Activated CD4-positive, alpha-beta T cell treated with anti-CD3 and anti-CD28 coated beads, Interleukin-2, amount 10 ng/mL, durations not matched to agents 7 days and 5 days (primary cell): ENCODE results near the gene AKAP13. TPM values are rescaled to one million over a fixed set of nuclear protein-coding genes. Genes with fewer than 3 reads are reported as not detected.

Experiments used
- CTCF ChIA-PET: fragments of 350-600 bp; sonication (Branson Sonifier 250); formaldehyde crosslinking; loops from one replicate; lab custom pipeline; 2021; ENCODE audit warnings: antibody characterized with exemption; lab: Charles Lee
- POLR2A ChIA-PET: fragments of 350-600 bp; sonication (Branson Sonifier 250); formaldehyde crosslinking; loops from one replicate; lab custom pipeline; 2021; ENCODE audit warnings: antibody characterized with exemption; lab: Charles Lee
- DNase-seq: peaks from one replicate; pipeline ENCODE4 v3.0.0-alpha.2; 2020
- H3K27ac Mint-ChIP-seq: one replicate; pipeline ENCODE4 v1.8.0; 2021; ENCODE audit warnings: mild to moderate bottlenecking, moderate library complexity, mixed read lengths
- H3K27me3 Mint-ChIP-seq: one replicate; pipeline ENCODE4 v1.8.0; 2021; ENCODE audit warnings: mixed read lengths
- H3K36me3 Mint-ChIP-seq: one replicate; pipeline ENCODE4 v1.8.0; 2021; ENCODE audit warnings: low read depth, mixed read lengths
- H3K4me1 Mint-ChIP-seq: one replicate; pipeline ENCODE4 v1.8.0; 2021; ENCODE audit warnings: mixed read lengths
- H3K4me3 Mint-ChIP-seq: one replicate; pipeline ENCODE4 v1.8.0; 2021; ENCODE audit warnings: mild to moderate bottlenecking, moderate library complexity, mixed read lengths
- H3K9me3 Mint-ChIP-seq: one replicate; pipeline ENCODE4 v1.8.0; 2021; ENCODE audit warnings: mixed read lengths
- total RNA-seq, 2 experiments: library from RNA; stranded (reverse); gene quantifications; one replicate each; pipeline ENCODE4 v1.2.3, GENCODE V29; 2021

AKAP13 gene
- total RNA-seq, 2 experiments from 2014 or later = 152 to 181 TPM

GRCh38 chr15:85407421-85408269, 27.2 kb downstream of the AKAP13 start:
- CTCF ChIA-PET = interaction anchor here (0.8 kb wide), 1 partner anchor 89 kb away, joined by 3 read pairs; no protein-coding TSS in a partner anchor
- POLR2A ChIA-PET = no interaction called here
- Mint-ChIP-seq H3K4me3 (peak overlapping the region; percentile 8), H3K27me3 (no peaks in the 10 kb centered on the region), H3K36me3 (peaks cover 15% of the 10 kb centered on the region), H3K27ac (peak overlapping the region; percentile 63), H3K9me3 (no peaks in the 10 kb centered on the region), H3K4me1 (peaks cover 75% of the 10 kb centered on the region)
- peak; percentile 17 for DNase-seq

- Mint-ChIP-seq H3K27ac (peak overlapping the region; percentile 80), H3K4me1 (peaks cover 76% of the 10 kb centered on the region), H3K27me3 (no peaks in the 10 kb centered on the region), H3K36me3 (peaks cover 15% of the 10 kb centered on the region), H3K9me3 (no peaks in the 10 kb centered on the region), H3K4me3 (no peak overlapping the region)
- DNase-seq = peak; percentile 35
- ChIA-PET POLR2A (no interaction called here), CTCF (no interaction called here)
Measured at GRCh38 chr15:85408270-85408746, 27.9 kb downstream of the AKAP13 start.

- H3K4me3 Mint-ChIP-seq = no peak overlapping the region
- DNase-seq = no peak
- no peaks in the 10 kb centered on the region for H3K9me3 Mint-ChIP-seq
- peaks cover 66% of the 10 kb centered on the region for H3K4me1 Mint-ChIP-seq
- POLR2A ChIA-PET = interaction anchor here (2.0 kb wide), 1 partner anchor 32 kb away, joined by 5 read pairs; the partner anchor contains the start of gene AKAP13
- H3K36me3 Mint-ChIP-seq = peaks cover 17% of the 10 kb centered on the region
- H3K27ac Mint-ChIP-seq = no peak overlapping the region
- no peaks in the 10 kb centered on the region for H3K27me3 Mint-ChIP-seq
- CTCF ChIA-PET = interaction anchor here (0.8 to 3.7 kb wide), 8 partner anchors 8 to 122 kb away, joined by 3 to 22 read pairs (median 7); no protein-coding TSS in a partner anchor
Measured at GRCh38 chr15:85412066-85412465, 31.7 kb downstream of the AKAP13 start.

- Mint-ChIP-seq H3K4me1 (peaks cover 58% of the 10 kb centered on the region), H3K9me3 (no peaks in the 10 kb centered on the region), H3K27me3 (no peaks in the 10 kb centered on the region), H3K27ac (peak overlapping the region; percentile 66), H3K36me3 (peaks cover 19% of the 10 kb centered on the region), H3K4me3 (peak overlapping the region; percentile 2)
- CTCF ChIA-PET = interaction anchor here (0.7 to 3.7 kb wide), 11 partner anchors 8 to 117 kb away, joined by 3 to 22 read pairs (median 4); no protein-coding TSS in a partner anchor
- DNase-seq = peak; percentile 80
- POLR2A ChIA-PET = interaction anchor here (0.8 to 2.0 kb wide), 2 partner anchors 33 to 83 kb away, joined by 5 read pairs; partner anchors contain the start of gene AKAP13
Measured at GRCh38 chr15:85412956-85413854, 32.8 kb downstream of the AKAP13 start.

- no peaks in the 10 kb centered on the region for H3K27me3 Mint-ChIP-seq
- CTCF ChIA-PET = interaction anchor here (0.8 to 3.7 kb wide), 8 partner anchors 9 to 117 kb away, joined by 3 to 22 read pairs (median 6); no protein-coding TSS in a partner anchor
Measured at GRCh38 chr15:85414037-85414436, 33.6 kb downstream of the AKAP13 start.

GRCh38 chr15:85414495-85414894, 34.1 kb downstream of the AKAP13 start:
- peaks cover 54% of the 10 kb centered on the region for H3K4me1 Mint-ChIP-seq

More at GRCh38 chr15:85414037-85414436, 33.6 kb downstream of the AKAP13 start:
- Mint-ChIP-seq H3K27ac (peak overlapping the region; percentile 52), H3K36me3 (peaks cover 19% of the 10 kb centered on the region), H3K4me3 (peak overlapping the region; percentile 14), H3K4me1 (peaks cover 50% of the 10 kb centered on the region), H3K9me3 (no peaks in the 10 kb centered on the region)
- DNase-seq = no peak
- POLR2A ChIA-PET = interaction anchor here (0.6 to 0.8 kb wide), 2 partner anchors 17 to 118 kb away, joined by 4 to 5 read pairs; no protein-coding TSS in a partner anchor

GRCh38 chr15:85414991-85415390, 34.6 kb downstream of the AKAP13 start:
- ChIA-PET POLR2A (interaction anchor here (0.9 kb wide), 1 partner anchor 84 kb away, joined by 5 read pairs; no protein-coding TSS in a partner anchor), CTCF (interaction anchor here (0.7 to 3.7 kb wide), 4 partner anchors 10 to 118 kb away, joined by 3 to 22 read pairs (median 6); no protein-coding TSS in a partner anchor)
- DNase-seq = no peak
- Mint-ChIP-seq H3K4me1 (peaks cover 56% of the 10 kb centered on the region), H3K4me3 (no peak overlapping the region), H3K9me3 (peaks cover 2% of the 10 kb centered on the region), H3K27me3 (no peaks in the 10 kb centered on the region), H3K27ac (no peak overlapping the region), H3K36me3 (peaks cover 22% of the 10 kb centered on the region)

More at GRCh38 chr15:85414495-85414894, 34.1 kb downstream of the AKAP13 start:
- ChIA-PET POLR2A (interaction anchor here (0.6 to 0.9 kb wide), 3 partner anchors 17 to 118 kb away, joined by 4 to 5 read pairs (median 5); no protein-coding TSS in a partner anchor), CTCF (interaction anchor here (1.0 to 3.7 kb wide), 6 partner anchors 9 to 118 kb away, joined by 3 to 22 read pairs (median 7); no protein-coding TSS in a partner anchor)
- Mint-ChIP-seq H3K36me3 (peaks cover 23% of the 10 kb centered on the region), H3K27ac (peak overlapping the region; percentile 48), H3K9me3 (peaks cover 2% of the 10 kb centered on the region), H3K4me3 (no peak overlapping the region), H3K27me3 (no peaks in the 10 kb centered on the region)
- DNase-seq = no peak

- Mint-ChIP-seq H3K4me1 (peaks cover 54% of the 10 kb centered on the region), H3K36me3 (peaks cover 14% of the 10 kb centered on the region), H3K27ac (no peak overlapping the region), H3K9me3 (peaks cover 2% of the 10 kb centered on the region), H3K4me3 (no peak overlapping the region), H3K27me3 (no peaks in the 10 kb centered on the region)
- no peak for DNase-seq
- ChIA-PET POLR2A (no interaction called here), CTCF (interaction anchor here (0.7 to 3.7 kb wide), 3 partner anchors 15 to 119 kb away, joined by 3 to 22 read pairs (median 3); no protein-coding TSS in a partner anchor)
Measured at GRCh38 chr15:85415783-85416182, 35.4 kb downstream of the AKAP13 start.

- peaks cover 18% of the 10 kb centered on the region for H3K36me3 Mint-ChIP-seq
- no peak for DNase-seq
- no peaks in the 10 kb centered on the region for H3K27me3 Mint-ChIP-seq
- H3K4me1 Mint-ChIP-seq = peaks cover 57% of the 10 kb centered on the region
- no peak overlapping the region for H3K4me3 Mint-ChIP-seq
- no peak overlapping the region for H3K27ac Mint-ChIP-seq
- peaks cover 2% of the 10 kb centered on the region for H3K9me3 Mint-ChIP-seq
- ChIA-PET POLR2A (no interaction called here), CTCF (no interaction called here)
Measured at GRCh38 chr15:85417276-85417675, 36.9 kb downstream of the AKAP13 start.

GRCh38 chr15:85419161-85419560, 38.8 kb downstream of the AKAP13 start:
- ChIA-PET POLR2A (no interaction called here), CTCF (no interaction called here)
- H3K4me1 Mint-ChIP-seq = peaks cover 47% of the 10 kb centered on the region

GRCh38 chr15:85421116-85421925, 40.9 kb downstream of the AKAP13 start:
- Mint-ChIP-seq H3K9me3 (peaks cover 2% of the 10 kb centered on the region), H3K4me3 (no peak overlapping the region), H3K27ac (no peak overlapping the region), H3K4me1 (peaks cover 37% of the 10 kb centered on the region), H3K36me3 (peaks cover 15% of the 10 kb centered on the region), H3K27me3 (no peaks in the 10 kb centered on the region)
- DNase-seq = no peak
- ChIA-PET CTCF (no interaction called here), POLR2A (no interaction called here)

More at GRCh38 chr15:85419161-85419560, 38.8 kb downstream of the AKAP13 start:
- Mint-ChIP-seq H3K27me3 (no peaks in the 10 kb centered on the region), H3K4me3 (no peak overlapping the region), H3K9me3 (peaks cover 2% of the 10 kb centered on the region), H3K36me3 (peaks cover 18% of the 10 kb centered on the region), H3K27ac (no peak overlapping the region)
- no peak for DNase-seq
